Tibial nerve (tissue), 4 donors: Measurements from ENCODE around the gene NPLOC4.

ENCODE experiments used
- EP300 ChIP-seq, 2 donors: sonication (generic); formaldehyde crosslinking; IDR thresholded peaks; one replicate each; pipeline ENCODE4 v1.6.1; 2017; ENCODE audit warnings: antibody characterized with exemption in 2 of 2, mild to moderate bottlenecking in 1 of 2
- POLR2A ChIP-seq, 2 donors: fragments of 450-650 bp; IDR thresholded peaks; one replicate each; pipeline ENCODE4 v1.6.1; 2017; ENCODE audit warnings: antibody characterized with exemption in 2 of 2, mild to moderate bottlenecking in 2 of 2, moderate library complexity in 2 of 2
- TF ChIP-seq, protein P1 (sequence below), 5 experiments: fragments of 200-600 bp in 3 of 5; fragments of 450-650 bp in 2 of 5; sonication (generic) in 3 of 5; IDR thresholded peaks; one replicate each; pipeline ENCODE4 v1.5.1; 2016 to 2019; ENCODE audit warnings: antibody characterized with exemption in 5 of 5, mild to moderate bottlenecking in 3 of 5, moderate library complexity in 2 of 5

DNA sequence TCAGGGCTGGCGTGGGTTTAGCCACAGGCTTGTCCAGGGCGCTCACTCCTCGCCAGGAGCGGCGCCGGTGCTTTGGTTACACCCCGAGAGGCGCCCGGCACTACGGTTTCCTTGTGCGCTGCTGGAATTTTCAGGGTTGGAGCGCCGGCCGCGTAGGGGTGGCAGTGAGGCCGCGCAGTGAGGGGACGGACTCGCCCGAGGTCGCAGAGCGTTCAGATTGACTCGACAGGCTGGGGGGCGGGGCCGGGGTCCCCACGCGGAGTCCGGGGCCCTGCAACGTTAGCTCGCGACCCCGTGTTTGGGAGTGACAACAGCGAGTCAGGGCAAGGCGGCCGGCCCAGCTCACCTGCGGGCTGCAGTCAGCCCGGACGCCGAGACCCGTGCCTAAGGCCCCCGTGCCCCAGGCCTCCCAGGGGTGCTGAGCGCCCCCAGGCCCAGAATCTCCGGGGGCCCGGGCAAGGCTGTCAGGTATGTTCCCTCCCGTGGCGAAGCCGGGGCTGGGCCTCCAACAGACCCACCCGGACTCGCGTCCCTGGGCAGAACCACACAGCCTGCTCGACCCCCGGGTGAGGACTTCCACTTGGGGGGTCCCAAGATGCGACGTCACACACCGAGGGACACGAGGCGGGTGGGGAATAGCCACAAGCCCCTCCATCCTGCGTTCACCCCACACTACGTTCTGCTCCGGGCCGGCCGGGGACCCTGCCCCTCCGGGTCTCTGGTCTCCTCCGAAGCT is 123.0 kb downstream of the NPLOC4 start:
- TF ChIP-seq, protein P1, sequence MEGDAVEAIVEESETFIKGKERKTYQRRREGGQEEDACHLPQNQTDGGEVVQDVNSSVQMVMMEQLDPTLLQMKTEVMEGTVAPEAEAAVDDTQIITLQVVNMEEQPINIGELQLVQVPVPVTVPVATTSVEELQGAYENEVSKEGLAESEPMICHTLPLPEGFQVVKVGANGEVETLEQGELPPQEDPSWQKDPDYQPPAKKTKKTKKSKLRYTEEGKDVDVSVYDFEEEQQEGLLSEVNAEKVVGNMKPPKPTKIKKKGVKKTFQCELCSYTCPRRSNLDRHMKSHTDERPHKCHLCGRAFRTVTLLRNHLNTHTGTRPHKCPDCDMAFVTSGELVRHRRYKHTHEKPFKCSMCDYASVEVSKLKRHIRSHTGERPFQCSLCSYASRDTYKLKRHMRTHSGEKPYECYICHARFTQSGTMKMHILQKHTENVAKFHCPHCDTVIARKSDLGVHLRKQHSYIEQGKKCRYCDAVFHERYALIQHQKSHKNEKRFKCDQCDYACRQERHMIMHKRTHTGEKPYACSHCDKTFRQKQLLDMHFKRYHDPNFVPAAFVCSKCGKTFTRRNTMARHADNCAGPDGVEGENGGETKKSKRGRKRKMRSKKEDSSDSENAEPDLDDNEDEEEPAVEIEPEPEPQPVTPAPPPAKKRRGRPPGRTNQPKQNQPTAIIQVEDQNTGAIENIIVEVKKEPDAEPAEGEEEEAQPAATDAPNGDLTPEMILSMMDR (IDR thresholded peaks at IDR 0.05), result no peak
- TF ChIP-seq POLR2A (IDR thresholded peaks at IDR 0.05), result no peak
- TF ChIP-seq EP300 (IDR thresholded peaks at IDR 0.05), result peak in 1 of 2 donors; percentile 19
